GM18519 (cell line): ENCODE results near the gene ENOX2.
A peak's percentile ranks its signal among the peaks of the same experiment; 100 is the strongest.

ENCODE experiments used
- ATAC-seq: cut with Tn5 transposase; IDR thresholded peaks from one replicate; pipeline ENCODE4 v1.9.1; 2021; ENCODE audit warnings: mild to moderate bottlenecking, moderate library complexity; ENCODE audit not compliant: unreplicated experiment, low FRiP score

ENOX2 gene

DNA sequence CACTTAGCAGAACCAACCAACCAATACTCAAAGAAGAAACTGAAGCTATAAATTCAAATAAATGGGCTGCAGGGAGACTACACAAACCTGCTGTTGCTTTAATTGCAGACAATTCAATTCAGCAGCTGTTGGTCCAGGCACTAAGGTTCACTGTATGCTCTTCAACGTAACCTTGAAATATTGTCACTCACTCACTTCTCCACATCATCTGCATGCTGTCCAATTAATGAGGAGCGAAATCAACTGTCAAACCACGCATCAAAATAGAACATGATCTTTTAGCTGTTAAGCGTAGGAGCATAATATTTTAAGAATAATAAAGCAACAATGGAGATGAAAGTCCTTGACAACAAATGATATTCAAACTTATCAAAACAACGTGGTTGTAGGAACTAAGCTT lies 17.0 kb downstream of the ENOX2 start:
- ATAC-seq: no peak

DNA sequence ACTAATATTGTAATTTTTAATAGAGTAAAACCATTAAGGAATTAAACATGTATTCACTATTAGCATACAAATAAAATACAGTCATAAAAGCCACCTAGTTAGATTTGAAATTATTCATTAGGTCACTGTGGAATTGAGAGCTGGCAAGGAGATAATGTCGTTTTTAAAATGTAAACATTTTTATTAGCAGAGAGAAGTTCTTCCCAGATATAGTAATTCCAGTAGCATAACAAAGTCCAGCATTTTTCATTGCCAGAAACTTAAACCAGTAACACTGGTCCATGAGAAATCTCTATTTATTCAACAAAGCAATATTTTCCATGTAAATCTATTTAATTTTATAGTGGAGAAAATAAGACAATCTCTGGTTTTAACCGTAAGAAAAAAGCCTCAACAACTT lies 17.5 kb downstream of the ENOX2 start:
- ATAC-seq: no peak

DNA sequence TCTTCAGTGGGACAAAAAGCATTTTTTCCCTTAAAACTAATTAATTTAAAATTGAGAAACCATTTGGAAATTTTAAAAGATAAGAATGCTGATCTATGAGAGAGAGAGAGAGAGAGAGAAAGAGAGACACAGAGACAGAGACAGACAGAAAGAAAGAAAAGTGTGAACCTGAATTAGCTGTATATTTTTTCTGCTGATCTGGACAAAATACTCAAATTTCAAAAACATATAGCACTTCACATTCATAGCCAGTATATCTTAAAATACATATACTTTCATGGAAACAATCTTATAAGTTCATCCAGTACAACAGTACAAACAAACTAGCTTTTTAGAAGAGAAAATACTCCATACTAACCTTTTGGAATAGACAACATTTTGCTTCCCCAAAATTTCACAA lies 18.4 kb downstream of the ENOX2 start:
- no peak for ATAC-seq

DNA sequence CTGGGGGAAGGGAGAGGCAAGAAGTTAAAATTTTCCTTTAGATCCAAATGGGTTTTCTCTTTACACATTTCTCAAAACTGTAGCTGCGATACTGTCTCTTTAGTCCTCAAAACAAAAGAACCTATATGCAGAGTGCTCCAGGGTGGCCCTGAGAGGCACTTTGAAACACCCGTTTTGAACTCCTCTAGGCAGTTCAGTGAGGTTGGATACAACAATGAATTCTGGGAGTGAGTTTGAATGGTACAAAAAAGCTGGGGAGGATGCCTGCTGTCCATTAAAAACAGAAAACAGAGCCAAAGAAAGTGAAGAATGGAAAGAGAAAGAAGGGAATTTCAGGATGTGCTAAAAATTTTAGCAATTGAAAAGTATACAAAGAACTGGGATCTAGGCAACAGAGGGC lies 23.1 kb downstream of the ENOX2 start:
- no peak for ATAC-seq

DNA sequence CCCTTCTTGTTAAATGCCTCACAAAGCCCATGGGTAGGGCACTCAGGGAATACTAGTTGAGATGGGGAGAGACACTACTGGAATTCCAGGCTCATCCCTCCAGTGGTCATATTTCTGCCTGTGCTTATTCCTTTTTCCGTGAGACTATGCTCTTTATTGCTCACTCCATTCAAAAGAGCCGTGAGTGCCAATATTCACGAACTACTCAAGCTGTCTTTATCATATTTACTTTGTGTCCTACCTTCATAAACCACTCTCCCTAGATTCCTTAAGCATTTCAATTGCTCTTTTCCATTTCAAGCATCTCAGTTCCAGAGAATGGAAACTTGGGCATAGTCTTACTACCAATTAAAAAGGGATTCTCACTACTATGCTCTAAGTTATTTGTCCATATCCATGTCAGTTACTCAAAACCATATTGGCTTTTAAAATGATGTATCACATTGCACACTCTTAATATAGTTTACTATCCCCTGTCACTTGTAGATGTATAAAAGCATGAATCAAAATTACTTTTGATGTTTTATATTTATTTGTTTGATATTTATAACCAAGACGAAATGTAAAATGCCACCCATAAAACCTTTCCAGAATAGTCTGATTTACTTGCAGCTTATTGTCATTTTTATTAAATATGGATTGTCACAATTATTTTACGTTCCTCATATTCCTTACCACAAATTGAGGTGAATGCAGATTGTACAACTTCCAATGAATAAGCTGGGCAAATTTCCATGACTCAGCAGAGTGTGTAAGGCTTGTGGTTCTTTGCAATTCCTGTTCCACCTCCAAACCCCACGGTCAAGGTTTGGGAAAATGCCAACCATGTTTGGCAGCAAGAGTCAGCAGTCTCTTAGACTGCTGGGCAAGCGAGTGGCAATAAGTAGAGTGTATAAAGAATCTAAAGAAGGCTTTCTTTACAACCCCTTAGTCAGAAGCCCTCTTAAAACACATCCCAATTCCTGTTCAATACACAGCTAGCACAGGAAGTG lies 24.4 kb downstream of the ENOX2 start:
- ATAC-seq: no peak

DNA sequence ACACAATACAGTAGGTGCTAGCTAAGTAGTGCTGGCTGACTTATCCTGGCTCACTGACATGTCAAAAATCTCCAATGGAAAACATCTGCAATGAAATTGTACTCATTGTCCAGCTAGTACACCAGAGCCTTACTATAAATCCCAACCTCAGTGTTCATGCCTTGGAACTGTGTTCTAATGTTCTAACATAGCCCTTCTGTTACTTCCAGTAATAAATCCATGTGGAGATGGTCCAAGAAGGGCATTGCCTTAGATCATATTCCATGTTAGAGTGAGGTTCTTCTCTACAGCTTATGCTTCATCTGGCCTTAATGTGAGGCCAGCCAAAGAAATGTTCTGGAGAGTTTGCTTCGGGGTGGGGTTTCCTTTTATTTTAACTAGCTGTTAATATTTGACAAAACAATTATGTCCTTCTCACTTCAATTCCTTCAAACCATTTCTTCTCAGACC lies 25.1 kb downstream of the ENOX2 start:
- ATAC-seq: no peak

DNA sequence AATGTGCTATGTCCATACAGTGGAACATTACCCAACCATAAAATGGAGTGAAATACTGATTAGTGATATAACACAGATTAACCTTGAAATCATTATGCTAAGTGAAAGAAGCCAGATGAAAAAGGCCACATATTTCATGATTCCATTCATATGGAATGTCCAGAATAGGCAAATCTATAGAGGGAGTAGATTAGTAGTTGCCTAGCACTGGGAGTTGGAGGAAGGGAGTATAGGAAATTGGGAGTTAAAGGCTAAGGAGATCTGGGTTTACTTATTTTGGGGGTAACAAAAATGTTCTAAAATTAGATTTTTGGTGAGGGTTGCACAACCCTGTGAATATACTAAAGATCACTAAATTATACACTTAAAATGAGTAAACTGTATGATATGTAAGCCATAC lies 26.8 kb downstream of the ENOX2 start:
- no peak for ATAC-seq

DNA sequence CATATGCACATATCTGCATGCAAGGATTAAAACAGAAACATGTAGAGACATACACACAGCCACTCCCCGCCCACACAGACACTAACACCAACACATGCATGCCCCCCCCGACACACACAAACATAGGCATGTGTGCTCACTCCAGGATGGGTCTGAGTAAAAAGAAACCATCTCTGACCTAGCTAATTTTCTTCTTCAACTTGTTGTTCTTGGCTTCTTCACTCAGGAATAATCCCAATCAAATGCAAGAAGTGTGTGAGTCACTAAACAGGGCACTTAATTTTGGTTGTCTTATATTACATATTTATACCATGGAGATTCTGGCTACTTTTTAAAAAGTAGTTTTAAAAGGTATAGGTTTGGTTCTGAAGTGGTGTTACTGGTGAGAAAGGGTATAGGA lies 28.3 kb downstream of the ENOX2 start:
- no peak for ATAC-seq

DNA sequence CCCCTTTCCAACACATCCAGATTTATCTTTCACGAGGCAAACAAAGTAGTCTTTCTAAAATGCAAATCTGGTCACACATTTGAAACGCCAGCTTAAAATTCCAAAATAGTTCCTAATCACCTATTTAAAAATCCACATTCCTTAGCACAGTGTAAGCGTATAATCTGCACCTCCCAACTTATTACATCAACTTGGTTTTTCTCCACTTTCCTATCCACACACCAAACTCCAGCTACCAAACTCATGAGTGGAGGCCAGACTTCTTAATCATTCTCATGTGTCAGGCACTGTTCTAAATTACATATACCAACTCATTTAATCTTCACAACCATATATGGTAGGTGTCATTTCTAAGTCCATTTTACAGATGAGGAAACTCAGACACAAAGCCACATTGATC lies 33.8 kb downstream of the ENOX2 start:
- no peak for ATAC-seq

DNA sequence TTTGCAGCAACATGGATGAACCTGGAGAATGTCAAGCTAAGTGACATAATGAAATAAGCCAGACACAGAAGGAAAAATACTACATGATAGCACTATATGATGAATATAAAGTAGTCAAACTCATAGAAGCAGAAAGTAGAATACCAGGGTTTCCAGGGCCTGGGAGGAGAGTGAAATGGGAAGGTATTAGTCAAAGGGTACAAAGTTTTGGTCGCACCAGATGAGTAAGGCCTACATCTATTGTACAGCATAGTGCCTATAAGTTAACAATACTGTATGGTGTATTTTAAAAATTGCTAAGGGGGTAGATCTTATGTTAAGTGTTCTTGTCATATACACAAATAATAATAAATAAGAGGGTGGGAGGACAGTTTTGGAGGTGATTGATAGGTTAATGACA lies 41.5 kb downstream of the ENOX2 start:
- ATAC-seq: no peak

DNA sequence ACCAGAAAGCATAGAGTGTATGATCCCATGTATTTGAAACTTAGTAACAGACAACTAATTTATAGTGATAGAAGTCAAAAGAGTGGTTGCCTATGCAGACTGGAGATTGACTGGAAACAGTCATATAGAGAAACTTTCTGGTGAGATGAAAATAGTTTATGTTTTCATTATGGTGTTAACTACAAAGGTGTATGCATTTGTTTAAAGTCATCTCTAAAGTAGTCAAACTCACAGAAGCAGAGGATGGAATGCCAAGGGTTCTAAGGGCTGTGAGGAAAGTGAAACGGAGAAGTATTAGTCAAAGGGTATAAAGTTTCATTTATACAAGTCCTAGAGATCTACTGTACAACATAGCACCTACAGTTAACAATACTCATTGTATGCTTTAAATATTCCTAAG lies 45.8 kb downstream of the ENOX2 start:
- peak; percentile 99 for ATAC-seq

DNA sequence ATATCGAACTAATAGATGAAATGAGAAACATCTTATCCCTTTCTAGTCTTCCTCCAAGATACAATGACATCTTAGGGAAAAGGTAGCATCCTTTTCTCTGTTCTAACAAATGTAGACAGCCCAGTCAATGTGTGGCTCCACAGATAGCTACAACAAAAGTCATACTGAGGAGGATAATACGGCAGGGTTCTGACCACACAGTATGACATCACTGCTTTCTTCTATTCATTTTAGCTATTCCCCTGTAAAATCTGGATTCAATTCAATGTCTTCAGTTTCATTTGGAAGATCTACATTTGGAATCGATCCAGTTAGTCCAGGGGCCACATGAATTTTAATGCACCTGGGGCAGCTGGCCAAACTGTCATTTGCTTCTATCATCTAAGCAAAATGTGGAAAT lies 51.4 kb downstream of the ENOX2 start:
- no peak for ATAC-seq

DNA sequence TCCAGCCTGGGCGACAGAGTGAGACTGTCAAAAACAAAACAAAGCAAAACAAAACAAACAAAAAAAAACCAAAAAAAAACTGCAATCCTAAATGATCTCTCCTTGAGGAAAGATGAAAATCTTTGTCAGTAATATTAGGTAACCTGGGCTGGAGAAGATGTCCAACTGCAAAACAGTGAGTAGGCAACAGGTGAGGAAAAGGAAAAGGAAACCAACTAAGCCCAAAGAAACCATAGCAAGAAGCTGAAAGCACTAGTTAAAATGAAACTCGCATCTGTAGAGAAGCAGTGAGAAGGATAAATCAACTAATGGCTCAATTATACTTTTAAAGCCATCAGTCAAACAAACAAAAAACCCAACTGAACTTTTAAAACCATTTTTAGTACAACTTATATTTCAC lies 54.2 kb downstream of the ENOX2 start:
- ATAC-seq: peak; percentile 50

DNA sequence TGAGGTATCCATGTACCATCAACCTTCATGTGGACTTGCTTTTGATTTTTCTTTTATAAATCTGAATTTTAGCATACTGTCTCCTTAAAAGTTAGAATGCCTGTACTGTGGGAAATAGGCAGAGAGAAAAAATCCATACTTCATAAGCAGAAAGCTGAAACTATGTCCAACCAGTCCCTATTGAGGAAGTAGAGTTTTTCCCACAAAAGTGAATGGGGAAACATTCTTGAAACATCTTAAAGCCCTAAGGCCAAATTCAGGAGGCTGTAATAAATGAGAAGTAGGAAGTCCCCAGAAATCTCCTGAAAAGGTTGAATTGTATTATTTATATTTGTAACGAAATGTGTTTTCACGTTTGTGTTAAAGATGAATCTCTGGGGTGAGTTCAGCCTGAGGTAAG lies 56.3 kb downstream of the ENOX2 start:
- ATAC-seq: no peak

DNA sequence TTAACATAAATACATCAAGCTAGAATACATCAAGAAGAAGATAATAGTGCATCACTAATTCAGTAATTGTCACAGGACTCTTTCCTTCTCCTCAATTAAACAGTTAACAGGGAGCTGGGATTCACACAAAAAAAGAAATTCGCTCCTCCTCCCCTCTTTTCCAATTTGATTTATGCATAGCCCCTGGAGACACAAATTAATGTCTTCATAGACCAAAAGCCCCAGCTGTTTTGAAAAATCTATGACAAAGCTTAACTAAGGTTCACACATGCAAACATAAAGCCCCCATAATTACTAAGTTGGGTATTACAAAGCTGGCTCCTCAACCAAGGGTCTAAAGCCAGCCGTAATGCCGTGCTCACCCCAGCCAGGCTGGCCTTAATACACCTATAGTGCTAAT lies 61.2 kb downstream of the ENOX2 start:
- no peak for ATAC-seq

DNA sequence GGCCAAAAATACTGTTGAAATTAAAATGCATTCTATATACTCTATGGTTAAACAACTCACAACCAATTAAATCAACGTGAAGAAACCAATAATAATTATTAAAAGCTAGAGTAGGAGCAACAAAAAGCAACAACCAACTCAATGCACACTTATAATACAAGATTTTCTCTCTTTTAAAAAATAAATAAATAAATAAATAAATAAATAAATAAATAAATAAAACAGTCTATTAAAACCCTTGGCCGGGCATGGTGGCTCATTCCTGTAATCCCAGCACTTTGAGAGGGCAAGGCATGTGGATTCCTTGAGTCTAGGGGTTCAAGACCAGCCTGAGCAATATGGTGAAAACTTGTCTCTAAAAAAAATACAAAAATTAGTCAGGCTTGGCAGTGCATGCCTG lies 62.7 kb downstream of the ENOX2 start:
- ATAC-seq: no peak

DNA sequence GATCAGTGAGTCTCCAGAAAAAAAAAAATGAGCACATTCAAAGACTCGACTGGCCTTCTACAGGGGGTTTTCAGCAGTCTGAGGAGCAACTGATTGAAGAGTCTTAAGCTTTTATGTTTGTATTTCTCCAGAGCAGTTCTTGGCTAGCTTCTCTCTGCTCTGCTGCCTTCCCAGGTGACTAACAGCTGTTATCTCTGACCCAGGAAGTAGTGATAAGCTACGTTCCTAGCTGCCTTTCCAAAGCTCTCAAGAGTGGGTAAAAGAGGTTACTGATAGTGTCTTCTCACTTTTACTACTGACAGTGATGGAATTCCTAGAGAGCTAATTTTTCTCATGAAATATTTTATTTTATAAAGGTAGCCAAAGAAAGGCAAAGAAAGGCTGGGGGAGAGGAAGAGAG lies 66.6 kb downstream of the ENOX2 start:
- ATAC-seq: peak; percentile 51

DNA sequence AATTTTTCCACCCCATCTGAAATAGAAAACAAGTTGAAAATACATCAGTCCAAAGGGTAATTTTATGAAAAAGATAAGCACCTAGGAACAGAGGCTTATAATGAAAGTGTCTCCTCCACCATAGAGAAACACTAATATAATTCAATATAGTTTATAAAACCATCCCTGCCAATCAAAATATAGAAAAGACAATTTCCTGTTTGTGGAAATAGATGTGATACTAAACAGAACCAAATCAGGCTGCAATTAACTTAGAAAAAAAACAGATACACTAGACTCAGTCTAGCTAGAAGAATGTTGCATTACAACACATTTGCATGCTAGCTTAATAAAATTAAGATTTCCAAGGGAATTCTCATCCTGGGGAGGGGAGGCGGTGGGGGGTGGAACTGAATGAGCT lies 68.2 kb downstream of the ENOX2 start:
- ATAC-seq: no peak

DNA sequence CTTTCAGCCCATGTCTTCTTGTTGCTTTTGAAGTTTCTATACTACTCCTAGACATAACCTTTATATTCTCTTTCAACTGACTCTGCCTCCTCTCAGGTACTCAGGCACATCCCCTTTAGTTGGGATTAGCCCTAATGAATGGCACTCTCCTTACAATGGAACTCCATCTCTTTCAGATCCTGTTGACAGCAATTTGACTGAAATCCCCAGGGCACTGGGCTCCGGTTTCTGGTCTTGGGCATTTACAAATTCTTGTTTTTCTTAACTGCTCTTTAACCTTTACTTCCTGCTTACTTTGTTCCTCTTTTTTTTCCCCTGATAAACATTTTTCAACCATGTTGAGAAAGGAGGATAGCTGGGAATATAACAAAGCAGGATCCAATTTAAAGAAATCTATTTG lies 68.9 kb downstream of the ENOX2 start:
- ATAC-seq: no peak

DNA sequence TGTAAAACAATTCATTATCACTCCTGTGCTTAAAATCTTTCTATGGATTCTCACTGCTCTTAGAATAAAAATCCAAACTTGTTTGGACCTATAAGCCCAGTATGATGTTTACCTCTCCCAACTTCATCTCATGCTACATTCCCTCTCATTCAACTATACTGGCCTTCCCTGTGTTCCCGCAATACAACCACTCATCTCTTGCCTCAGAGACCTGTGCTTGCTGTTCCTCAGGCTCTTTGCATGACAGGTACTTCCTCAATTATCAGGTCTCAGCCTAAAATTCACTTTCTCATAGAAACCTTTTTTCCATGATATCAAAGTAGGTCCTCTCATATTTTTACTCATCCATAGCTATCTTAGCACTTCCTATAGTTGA lies 71.7 kb downstream of the ENOX2 start:
- ATAC-seq: no peak

DNA sequence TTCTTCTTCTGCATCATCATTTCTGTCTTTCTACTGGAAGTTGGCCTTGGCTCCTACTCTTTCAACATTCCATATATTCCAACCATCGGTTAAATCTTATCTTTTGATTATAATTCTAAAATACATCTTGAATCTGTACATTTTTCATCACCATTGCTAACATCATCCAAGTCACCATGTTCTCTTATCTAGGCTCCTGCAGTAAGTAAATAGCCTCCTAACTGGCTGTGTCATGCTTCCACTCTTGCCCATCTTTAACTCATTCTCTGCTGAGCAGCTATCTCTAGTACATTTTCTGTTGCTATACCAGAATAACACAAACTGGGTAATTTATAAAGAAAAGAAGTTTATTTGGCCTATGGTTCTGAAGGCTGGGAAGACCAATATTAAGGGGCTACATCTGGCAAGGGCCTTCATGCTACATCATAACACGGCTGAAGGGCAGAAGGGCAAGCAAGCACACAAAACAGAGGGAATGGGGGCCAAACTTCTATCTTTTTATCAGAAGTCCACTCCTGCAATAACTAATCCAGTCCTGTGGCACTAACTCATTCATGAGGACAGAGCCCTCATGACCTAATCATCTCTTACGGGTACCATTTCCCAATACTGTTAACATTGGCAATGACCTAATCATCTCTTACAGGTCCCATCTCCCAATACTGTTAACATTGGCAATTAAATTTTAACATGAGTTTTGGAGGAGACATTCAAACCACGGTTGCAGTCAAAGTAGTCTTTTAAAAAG lies 72.2 kb downstream of the ENOX2 start:
- ATAC-seq: no peak
